GM08714 (cell line): Measurements from ENCODE around the gene FNDC3B.

Source experiments
- H3K4me3 ChIP-seq: fragments of 200-500 bp; sonication (Bioruptor generic); 2 replicates; pipeline ENCODE4 v1.5.1; 2014; ENCODE audit warnings: mild to moderate bottlenecking, low read length, inconsistent platforms
- ZNF274 ChIP-seq: IDR thresholded peaks from 2 replicates; pipeline ENCODE4 v1.6.1; 2012; ENCODE audit warnings: mild to moderate bottlenecking, low read depth, low read length

Gene FNDC3B

DNA sequence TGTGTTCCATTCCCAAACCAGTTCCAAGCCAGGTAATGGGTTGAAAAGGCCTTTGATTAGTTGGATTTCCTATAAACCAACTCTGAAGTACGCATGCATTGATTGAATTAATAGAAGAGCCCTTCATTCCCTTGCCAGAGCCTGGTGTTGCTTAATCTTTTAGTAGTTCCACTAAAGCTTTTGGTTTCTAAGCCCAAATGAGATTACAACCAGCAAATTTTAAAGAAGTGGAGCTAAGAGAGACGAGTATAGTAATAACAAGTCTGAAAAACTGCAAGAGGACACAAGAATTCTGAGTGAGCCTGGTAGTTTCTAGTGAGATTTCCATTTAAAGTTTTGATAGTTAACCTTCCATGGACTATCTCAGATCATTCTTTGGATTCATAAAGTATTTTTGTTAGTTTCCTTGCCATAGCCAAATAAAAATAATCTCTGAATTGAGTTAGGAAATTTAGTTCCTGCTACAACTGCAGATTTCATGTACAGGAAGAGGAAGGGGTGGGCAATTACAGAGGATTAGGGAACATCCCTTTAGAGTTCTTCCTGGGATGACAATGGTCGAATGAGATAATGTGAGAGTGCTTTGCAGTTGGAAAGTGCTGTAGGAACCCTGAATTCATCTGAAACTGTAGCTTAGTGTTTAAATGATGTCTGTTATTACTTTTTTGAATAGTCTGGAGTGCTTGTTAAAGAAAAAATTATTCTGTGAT, 136.8 kb downstream of the FNDC3B start:
- TF ChIP-seq ZNF274, result no peak
- H3K4me3 ChIP-seq, result no peak overlapping the region

GRCh38 chr3:172177046-172177445, 137.7 kb downstream of the FNDC3B start:
- no peak for TF ChIP-seq ZNF274
- H3K4me3 ChIP-seq, result no peak overlapping the region

- no peak overlapping the region for H3K4me3 ChIP-seq
- TF ChIP-seq ZNF274, result no peak
Observed at GRCh38 chr3:172177803-172178316, 138.5 kb downstream of the FNDC3B start.

DNA sequence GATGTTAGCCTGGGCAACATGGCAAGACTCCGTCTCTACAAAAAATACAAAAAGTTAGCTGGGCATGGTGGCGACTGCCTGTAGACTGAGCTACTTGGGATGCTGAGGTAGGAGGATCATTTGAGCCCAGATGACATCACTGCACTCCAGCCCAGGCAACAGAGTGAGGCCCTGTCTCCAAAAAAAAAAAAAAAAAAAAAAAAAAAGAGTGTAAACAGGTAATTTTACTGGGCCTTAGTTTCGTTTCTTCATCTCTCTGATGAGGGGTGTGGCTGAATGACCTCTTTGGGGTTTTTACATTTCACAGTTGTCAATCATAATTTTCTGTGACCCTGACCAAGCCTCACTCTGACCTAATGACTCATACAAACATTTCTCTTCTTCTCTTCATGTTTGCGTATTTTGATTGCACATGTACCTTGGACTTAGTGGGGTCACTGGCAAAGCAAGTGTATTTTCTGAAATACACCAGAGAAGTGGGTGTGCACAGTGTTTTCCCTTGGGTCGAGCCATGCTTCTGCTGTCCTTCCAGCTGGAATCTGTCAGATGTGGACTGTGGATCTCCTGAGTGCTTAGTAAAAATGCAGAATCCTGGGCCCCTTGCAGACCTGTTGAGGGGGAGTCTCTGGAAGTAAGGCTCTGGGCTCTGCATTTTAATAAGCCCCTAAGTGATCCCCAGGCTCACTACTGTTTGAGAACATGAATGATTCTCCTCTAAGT, 140.5 kb downstream of the FNDC3B start:
- H3K4me3 ChIP-seq, result no peak overlapping the region
- no peak for TF ChIP-seq ZNF274

DNA sequence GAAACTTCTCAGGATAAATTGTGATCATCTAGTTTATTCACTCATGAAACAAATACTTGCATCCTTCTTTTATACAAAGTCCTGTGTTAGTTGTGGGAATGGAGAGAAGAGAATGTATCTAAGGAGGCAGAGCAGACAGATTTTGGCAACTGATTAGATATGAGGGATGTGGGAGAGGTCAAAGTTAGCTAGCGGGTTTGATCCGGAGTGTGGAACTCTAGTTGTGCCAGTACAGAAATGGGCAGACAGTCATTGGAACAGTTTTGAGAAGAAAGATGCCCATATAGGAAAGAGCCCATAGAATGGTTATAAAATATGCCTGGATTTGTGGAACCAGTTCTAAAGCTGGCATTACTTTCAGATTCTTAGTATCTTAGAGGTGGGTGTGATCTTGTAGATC, 141.1 kb downstream of the FNDC3B start:
- TF ChIP-seq ZNF274, result no peak
- H3K4me3 ChIP-seq, result no peak overlapping the region

DNA sequence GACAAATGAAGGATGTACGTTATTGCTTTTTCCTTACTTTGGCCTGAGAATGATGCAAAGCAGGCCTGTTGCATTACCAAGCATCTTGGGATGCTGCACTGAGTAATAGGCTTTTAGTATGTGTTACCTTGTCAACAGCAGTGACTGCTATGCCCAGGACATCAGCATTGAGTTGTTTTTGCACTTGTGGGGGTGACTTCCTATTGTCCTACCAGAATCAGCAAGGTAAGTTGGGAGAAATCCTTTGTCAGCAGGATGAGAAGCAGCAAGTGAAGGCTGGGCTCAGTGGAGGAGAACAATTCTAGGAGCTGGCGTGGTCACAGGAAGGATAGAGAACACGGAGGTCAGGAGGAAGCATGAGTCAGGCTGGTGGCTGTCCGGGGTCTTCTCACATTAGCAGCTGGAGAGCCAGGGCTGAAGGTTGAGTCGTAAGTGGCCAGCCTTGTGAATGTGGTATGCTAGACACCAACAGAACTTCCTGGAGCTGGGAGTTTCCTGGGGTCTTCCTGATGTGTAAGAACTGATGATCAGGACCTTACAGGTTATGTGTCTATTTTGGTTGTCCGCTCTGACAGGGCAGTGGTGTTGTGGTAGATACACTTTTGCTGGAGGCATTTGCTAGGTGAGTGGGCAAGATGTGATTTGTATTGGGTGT, 142.7 kb downstream of the FNDC3B start:
- no peak for TF ChIP-seq ZNF274

DNA sequence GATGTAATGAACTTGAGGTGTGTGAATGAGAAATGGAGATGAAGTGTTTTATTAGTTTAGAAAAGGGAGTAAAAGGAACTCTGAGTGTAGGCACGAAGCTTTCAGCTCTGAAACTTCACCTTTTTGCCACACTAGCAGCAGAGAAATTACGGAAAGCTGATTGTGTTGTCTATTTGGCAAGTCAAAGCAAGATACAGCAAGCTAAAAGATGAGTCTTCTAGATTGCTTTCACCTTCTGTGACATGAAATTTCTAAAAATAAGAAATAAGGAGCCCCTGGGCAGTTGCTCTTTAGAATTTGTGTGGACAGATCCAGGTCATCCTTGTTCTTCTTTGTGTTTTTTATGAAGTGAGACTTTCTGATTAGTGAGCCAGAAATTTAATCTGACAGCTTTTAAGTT, 143.4 kb downstream of the FNDC3B start:
- TF ChIP-seq ZNF274, result no peak
- no peak overlapping the region for H3K4me3 ChIP-seq

More for the DNA sequence above, 142.7 kb downstream of the FNDC3B start:
- H3K4me3 ChIP-seq, result no peak overlapping the region

DNA sequence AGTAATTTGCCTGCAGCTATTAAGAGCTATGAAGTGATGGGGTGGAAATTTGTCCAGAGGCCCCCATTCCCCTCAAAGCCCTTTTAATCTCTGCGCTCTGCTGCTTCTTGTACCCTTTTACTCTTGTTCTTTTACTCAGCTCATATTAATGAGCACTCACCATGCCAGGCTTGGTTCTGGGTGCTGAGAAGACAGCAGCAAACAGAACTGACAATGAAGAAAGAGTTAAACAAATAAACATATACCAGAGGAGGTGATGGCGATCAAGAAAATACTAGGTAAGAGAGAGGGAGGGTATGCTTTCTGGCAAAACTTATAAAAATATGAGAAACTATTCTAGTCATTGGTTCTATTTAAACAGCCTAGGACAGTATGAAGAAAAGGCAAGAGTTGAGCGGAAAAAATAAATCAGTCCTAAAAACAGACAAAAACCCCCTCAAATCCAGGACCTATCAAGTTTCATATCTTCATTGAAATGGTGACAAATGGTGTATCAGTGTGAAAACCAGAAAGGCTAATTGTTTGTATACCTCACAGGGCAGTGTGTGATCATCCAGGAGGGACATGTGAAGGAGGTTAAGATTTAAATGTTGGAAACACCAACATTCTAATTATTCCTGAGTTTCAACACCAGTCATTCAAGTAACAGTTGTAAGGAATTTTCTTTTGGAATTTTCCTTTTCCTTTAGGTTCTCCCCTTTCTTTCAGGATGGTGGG, 144.9 kb downstream of the FNDC3B start:
- no peak for TF ChIP-seq ZNF274
- no peak overlapping the region for H3K4me3 ChIP-seq

GRCh38 chr3:172185907-172186306, 146.5 kb downstream of the FNDC3B start:
- no peak overlapping the region for H3K4me3 ChIP-seq
- TF ChIP-seq ZNF274, result no peak

DNA sequence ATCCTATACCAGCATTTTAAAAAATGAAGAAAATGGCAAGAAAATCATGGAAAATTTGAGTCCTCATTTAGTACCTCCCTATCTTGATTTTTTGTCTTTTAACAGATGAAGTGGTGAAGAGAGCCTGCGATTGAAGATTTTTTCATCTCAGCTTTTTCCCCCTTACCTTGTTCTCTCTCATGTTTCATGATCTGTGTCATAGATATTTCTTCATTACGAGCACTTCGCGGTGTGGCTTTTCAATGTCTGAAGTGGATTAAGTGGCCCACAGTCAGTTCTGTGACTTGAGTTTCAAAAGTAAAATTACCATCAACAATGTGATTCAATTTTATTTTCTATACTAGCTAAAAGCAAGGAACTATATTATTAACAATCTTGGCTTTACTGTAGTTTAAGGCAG, 147.2 kb downstream of the FNDC3B start:
- TF ChIP-seq ZNF274, result no peak
- H3K4me3 ChIP-seq, result no peak overlapping the region

GRCh38 chr3:172187511-172187910, 148.1 kb downstream of the FNDC3B start:
- H3K4me3 ChIP-seq, result no peak overlapping the region

DNA sequence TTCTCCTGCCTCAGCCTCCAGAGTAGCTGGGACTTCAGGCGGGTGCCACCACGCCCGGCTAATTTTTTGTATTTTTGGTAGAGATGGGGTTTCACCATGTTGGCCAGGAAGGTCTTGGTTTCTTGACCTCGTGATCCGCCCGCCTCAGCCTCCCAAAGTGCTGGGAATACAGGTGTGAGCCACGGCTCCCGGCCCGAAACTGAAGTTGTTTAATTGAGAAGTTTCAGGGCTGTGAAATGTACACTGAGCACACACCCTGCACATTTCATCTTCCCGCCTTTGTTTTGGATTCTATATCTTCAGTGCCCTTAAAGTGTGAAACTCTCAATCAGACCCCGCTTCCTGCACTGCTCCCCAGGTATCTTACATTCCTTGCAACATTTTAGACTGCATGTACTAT, 149.1 kb downstream of the FNDC3B start:
- TF ChIP-seq ZNF274, result no peak
- H3K4me3 ChIP-seq, result no peak overlapping the region

More at GRCh38 chr3:172187511-172187910, 148.1 kb downstream of the FNDC3B start:
- no peak for TF ChIP-seq ZNF274

- no peak overlapping the region for H3K4me3 ChIP-seq
- TF ChIP-seq ZNF274, result no peak
Observed at GRCh38 chr3:172189213-172189612, 149.8 kb downstream of the FNDC3B start.

GRCh38 chr3:172189987-172190603, 150.7 kb downstream of the FNDC3B start:
- H3K4me3 ChIP-seq, result no peak overlapping the region
- no peak for TF ChIP-seq ZNF274

DNA sequence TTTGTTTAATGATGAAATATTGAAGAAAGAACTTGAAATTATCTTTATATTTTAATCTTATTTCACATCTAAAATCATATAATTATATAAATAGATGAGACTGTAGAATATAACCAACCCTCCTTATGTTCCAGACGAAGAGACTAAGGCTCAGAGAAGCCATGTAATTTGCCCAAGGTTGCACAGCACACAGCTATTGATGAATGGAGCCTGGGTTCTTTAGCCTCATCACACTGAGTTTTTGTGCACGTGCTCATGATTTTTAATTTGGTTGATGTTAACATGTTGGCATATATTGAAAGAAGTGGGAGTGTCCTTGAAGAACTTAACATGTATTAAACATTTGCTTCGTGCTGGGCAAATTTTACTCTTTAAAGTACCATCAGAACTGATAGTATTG, 151.6 kb downstream of the FNDC3B start:
- no peak overlapping the region for H3K4me3 ChIP-seq
- TF ChIP-seq ZNF274, result no peak
